Right atrium auricular region (tissue), 2 donors: ENCODE results near the gene CSNK1A1. TPM values are rescaled to one million over a fixed set of nuclear protein-coding genes. Genes with fewer than 3 reads are reported as not detected.

Source experiments
- DNase-seq: peaks from one replicate; pipeline ENCODE4 v3.0.0-alpha.2; 2019; ENCODE audit warnings: low spot score
- H3K27ac ChIP-seq, 2 donors: fragments of 200-600 bp; sonication (generic); 1 replicate in 1 of 2; 2 replicates in 1 of 2; pipeline ENCODE4 v1.5.1; 2016 to 2019
- H3K27me3 ChIP-seq, 2 donors: fragments of 200-600 bp; sonication (generic); one replicate each; pipeline versions ENCODE4 v1.5.1 to v1.6.0; 2017 to 2019
- H3K36me3 ChIP-seq: fragments of 200-600 bp; sonication (generic); one replicate; pipeline ENCODE4 v1.5.1; 2016
- H3K4me1 ChIP-seq, 2 donors: fragments of 200-600 bp; sonication (generic); one replicate each; pipeline versions ENCODE4 v1.5.1 to v1.6.0; 2017 to 2019
- H3K4me3 ChIP-seq, 2 donors: fragments of 200-600 bp; sonication (generic); 1 replicate in 1 of 2; 2 replicates in 1 of 2; pipeline ENCODE4 v1.5.1; 2017 to 2019; ENCODE audit warnings: mild to moderate bottlenecking in 1 of 2, moderate library complexity in 1 of 2
- H3K9me3 ChIP-seq, 2 donors: fragments of 200-600 bp; sonication (generic); one replicate each; pipeline ENCODE4 v1.5.1; 2019
- total RNA-seq, 2 donors: library from RNA; depleted of rRNA; stranded (reverse); fragments of >200 nt; gene quantifications; one replicate each; pipeline ENCODE4 v1.1.0, GENCODE V29; 2016
- TF ChIP-seq, protein P1 (sequence below), 2 donors: fragments of 200-600 bp; sonication (generic); IDR thresholded peaks; one replicate each; pipeline ENCODE4 v1.5.1; 2019; ENCODE audit warnings: antibody characterized with exemption in 2 of 2

The CSNK1A1 gene
- total RNA-seq, 2 donors from 2014 or later: 171 to 192 TPM

DNA sequence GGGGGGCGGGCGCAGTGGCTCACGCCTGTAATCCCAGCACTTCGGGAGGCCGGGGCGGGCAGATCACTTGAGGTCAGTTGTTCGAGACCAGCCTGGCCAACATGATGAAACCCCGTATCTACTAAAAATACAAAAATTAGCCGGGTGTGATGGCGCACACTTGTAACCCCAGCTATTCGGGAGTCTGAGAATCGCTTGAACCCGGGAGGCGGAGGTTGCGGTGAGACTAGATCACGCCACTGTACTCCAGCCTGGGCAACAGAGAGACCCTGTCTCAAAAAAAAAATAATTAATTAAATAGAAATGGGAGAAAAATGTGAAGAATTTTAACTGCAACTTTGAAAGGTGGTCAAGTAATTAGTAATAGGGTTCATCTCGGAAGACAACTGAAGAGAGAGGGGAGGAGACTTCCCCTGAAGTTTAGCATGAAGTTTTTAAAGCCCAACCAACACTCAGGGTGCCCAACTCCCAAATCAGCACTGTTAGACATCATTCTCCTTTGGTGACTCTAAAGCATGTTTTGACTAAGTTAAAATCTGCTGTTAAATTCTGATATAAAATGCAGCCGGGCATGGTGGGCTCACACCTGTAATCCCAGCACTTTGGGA is 1.4 kb upstream of the CSNK1A1 start:
- Histone ChIP-seq H3K27ac (peak overlapping the region; percentile 98 to 99), H3K4me1 (peaks cover 0 to 22% of the 10 kb centered on the region in 2 donors), H3K9me3 (no peaks in the 10 kb centered on the region), H3K36me3 (peaks cover 22% of the 10 kb centered on the region), H3K4me3 (no peak overlapping the region), H3K27me3 (no peaks in the 10 kb centered on the region)
- DNase-seq: no peak
- TF ChIP-seq, protein P1, sequence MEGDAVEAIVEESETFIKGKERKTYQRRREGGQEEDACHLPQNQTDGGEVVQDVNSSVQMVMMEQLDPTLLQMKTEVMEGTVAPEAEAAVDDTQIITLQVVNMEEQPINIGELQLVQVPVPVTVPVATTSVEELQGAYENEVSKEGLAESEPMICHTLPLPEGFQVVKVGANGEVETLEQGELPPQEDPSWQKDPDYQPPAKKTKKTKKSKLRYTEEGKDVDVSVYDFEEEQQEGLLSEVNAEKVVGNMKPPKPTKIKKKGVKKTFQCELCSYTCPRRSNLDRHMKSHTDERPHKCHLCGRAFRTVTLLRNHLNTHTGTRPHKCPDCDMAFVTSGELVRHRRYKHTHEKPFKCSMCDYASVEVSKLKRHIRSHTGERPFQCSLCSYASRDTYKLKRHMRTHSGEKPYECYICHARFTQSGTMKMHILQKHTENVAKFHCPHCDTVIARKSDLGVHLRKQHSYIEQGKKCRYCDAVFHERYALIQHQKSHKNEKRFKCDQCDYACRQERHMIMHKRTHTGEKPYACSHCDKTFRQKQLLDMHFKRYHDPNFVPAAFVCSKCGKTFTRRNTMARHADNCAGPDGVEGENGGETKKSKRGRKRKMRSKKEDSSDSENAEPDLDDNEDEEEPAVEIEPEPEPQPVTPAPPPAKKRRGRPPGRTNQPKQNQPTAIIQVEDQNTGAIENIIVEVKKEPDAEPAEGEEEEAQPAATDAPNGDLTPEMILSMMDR (IDR thresholded peaks at IDR 0.05): no peak

DNA sequence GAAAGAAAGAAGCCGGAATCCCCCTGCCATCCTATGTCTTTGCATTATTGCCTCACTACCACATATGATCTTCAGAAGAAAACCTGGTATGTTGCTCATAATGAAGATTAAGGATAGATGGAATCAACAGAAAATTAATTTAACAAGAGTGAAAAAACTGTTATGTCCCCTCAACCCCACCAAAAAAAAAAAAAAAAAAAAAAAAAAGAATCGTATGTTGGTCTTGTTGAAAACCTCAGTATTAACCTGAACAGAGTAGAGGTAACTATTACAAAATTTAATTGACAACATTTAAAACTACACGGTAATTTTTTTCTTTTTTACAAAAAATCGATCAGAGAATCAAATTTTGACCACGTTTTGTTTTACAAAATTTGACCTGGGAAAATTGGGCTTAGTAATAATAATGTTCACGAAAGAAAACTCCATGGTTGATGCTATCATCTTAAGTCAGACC is 827 bp upstream of the CSNK1A1 start:
- Histone ChIP-seq H3K27me3 (no peaks in the 10 kb centered on the region), H3K9me3 (no peaks in the 10 kb centered on the region), H3K4me1 (peaks cover 0 to 28% of the 10 kb centered on the region in 2 donors), H3K27ac (peak overlapping the region; percentile 98 to 99), H3K4me3 (peak overlapping the region; percentile 77 to 94), H3K36me3 (peaks cover 28% of the 10 kb centered on the region)
- DNase-seq: no peak
- TF ChIP-seq, protein P1 (IDR thresholded peaks at IDR 0.05): no peak

DNA sequence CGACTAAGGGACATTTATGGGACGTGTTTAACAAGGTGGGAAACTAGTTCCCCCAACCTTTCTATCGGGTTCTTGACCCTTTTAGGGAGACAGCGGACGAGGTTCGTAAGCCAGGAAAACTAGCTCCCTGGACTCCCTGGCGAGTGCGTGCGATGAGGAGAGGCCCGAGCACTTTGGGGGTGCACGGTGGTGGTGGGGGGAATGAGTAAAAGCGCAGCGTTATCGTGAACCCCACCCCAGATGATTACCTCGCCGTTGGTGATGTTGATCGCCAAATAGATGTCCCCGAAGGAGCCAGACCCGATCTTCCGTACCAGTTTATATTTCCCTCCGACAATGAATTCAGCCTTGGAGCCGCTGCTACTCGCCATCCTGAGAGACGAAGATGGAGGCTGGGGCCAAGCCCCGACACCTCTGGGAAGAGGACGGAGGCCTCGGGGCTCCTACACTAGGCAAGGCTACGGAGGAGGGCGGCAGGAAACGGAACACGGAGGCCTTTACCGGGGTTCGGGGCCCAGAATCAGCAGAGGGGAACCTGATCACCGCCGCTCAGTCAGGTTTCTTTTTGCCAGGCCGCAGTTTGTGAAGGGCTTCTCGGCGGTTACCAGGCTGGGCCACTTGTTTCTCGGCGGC is 529 bp downstream of the CSNK1A1 start:
- peaks cover 0 to 41% of the 10 kb centered on the region in 2 donors for H3K4me1 ChIP-seq
- H3K4me3 ChIP-seq: peak overlapping the region; percentile 77 to 94

GRCh38 chr5:149550268-149550583 is 1.0 kb downstream of the CSNK1A1 start:
- peak overlapping the region; percentile 98 to 99 for H3K27ac ChIP-seq
- peaks cover 0 to 46% of the 10 kb centered on the region in 2 donors for H3K4me1 ChIP-seq
- TF ChIP-seq, protein P1 (IDR thresholded peaks at IDR 0.05): no peak
- H3K27me3 ChIP-seq: no peaks in the 10 kb centered on the region
- no peaks in the 10 kb centered on the region for H3K9me3 ChIP-seq
- no peak for DNase-seq
- peaks cover 42% of the 10 kb centered on the region for H3K36me3 ChIP-seq
- H3K4me3 ChIP-seq: peak overlapping the region; percentile 77 to 94

More for the DNA sequence above, 529 bp downstream of the CSNK1A1 start:
- no peaks in the 10 kb centered on the region for H3K27me3 ChIP-seq
- H3K27ac ChIP-seq: peak overlapping the region; percentile 98 to 99
- peaks cover 37% of the 10 kb centered on the region for H3K36me3 ChIP-seq
- H3K9me3 ChIP-seq: no peaks in the 10 kb centered on the region
- DNase-seq: no peak
- TF ChIP-seq, protein P1 (IDR thresholded peaks at IDR 0.05): no peak

- peaks cover 0 to 52% of the 10 kb centered on the region in 2 donors for H3K4me1 ChIP-seq
- peak overlapping the region; percentile 77 to 94 for H3K4me3 ChIP-seq
- DNase-seq: no peak
Measured at GRCh38 chr5:149549461-149550267, 1.6 kb downstream of the CSNK1A1 start.

More at GRCh38 chr5:149549461-149550267, 1.6 kb downstream of the CSNK1A1 start:
- peaks cover 48% of the 10 kb centered on the region for H3K36me3 ChIP-seq
- TF ChIP-seq, protein P1 (IDR thresholded peaks at IDR 0.05): no peak
- H3K27ac ChIP-seq: peak overlapping the region; percentile 98 to 99
- H3K27me3 ChIP-seq: no peaks in the 10 kb centered on the region
- no peaks in the 10 kb centered on the region for H3K9me3 ChIP-seq
